Astrocyte (in vitro differentiated cells and primary cell): ENCODE measurements around the gene TIPRL.

ENCODE experiments used
- EZH2 ChIP-seq: IDR thresholded peaks from 2 replicates; pipeline ENCODE4 v1.6.1; 2012; ENCODE audit warnings: mild to moderate bottlenecking, low read length, inconsistent platforms; ENCODE audit not compliant: insufficient read depth
- TF ChIP-seq, protein P1 (sequence below): IDR thresholded peaks from 2 replicates; pipeline ENCODE4 v1.5.1; 2011; ENCODE audit warnings: low read depth, mild to moderate bottlenecking, inconsistent platforms, low read length, moderate library complexity; ENCODE audit not compliant: insufficient read depth

DNA sequence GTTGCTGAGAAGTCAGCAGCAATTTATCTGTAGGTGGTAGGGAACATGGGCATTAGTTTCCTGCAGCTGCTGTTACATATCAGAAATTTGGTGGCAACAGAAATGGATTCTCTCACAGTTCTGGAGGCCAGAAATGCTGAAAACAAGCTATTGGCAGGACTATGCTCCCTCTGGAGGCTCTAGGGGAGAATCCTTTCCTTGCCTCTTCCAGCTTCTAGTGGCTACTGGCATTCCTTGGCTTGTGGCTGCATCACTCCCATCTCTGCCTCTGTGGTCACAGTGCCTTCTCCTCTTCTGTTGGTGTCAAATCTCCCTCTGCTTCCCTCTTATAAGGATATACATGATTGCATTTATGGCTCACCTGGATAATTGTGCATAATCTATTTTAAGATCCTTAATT lies 44.5 kb downstream of the TIPRL start:
- TF ChIP-seq, protein P1, sequence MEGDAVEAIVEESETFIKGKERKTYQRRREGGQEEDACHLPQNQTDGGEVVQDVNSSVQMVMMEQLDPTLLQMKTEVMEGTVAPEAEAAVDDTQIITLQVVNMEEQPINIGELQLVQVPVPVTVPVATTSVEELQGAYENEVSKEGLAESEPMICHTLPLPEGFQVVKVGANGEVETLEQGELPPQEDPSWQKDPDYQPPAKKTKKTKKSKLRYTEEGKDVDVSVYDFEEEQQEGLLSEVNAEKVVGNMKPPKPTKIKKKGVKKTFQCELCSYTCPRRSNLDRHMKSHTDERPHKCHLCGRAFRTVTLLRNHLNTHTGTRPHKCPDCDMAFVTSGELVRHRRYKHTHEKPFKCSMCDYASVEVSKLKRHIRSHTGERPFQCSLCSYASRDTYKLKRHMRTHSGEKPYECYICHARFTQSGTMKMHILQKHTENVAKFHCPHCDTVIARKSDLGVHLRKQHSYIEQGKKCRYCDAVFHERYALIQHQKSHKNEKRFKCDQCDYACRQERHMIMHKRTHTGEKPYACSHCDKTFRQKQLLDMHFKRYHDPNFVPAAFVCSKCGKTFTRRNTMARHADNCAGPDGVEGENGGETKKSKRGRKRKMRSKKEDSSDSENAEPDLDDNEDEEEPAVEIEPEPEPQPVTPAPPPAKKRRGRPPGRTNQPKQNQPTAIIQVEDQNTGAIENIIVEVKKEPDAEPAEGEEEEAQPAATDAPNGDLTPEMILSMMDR: no peak
- TF ChIP-seq EZH2: no peak
